ENCODE measurements around the gene BPIFB6.

DNA sequence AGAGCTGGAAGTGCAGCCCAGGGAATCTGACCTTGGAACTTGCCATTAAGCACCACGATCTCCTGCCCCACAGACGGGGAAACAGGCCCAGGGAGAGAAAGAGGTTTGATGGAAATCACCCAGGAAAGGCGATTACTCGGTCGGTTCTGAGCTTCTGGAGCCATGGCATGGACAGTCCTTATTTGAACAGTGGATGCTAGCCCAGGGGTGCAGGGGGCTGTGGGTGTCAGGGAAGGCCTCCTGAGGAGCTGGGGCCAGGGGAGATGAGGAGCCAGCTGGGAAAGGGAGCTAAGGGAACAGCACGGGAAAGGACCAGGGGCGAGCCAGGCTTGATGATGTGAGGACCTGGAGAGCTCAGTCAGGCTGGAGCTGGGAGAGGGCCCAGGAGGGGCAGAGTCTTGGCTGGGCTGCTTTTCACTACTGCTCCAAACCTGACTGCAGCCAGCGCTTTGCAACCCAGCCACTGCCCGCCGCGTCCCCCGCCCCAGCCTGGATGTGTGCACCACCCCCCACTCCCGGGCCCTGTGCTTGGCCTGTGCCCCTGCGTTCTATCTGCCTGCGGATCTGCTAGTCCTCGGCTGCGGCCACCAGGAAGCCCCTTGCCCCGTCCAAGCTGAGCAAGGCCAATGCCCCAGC is 45.0 kb upstream of the BPIFB6 start:
- TF ChIP-seq CTCF (IDR thresholded peaks at IDR 0.05; ENCODE audit: low read length) (no peak), EZH2 (optimal IDR thresholded peaks at IDR 0.05; ENCODE audit: low read depth, low read length) (no peak)

Measured in MM.1S (cell line).